ENCODE measurements around the gene EXPH5. TPM values are rescaled to one million over a fixed set of nuclear protein-coding genes. Genes with fewer than 3 reads are reported as not detected.
"Not testable (repeated sequence)": the region's sequence is repeated elsewhere in the genome, so short reads cannot be mapped to it uniquely, and the experiment has no call there.

EXPH5 gene
- total and polyA plus RNA-seq, 9 of the 15 experiments (the other 6 are each of a cell fraction or from before 2014, with no cell fraction given), result 1.3 to 8.5 (median 4.8) TPM

DNA sequence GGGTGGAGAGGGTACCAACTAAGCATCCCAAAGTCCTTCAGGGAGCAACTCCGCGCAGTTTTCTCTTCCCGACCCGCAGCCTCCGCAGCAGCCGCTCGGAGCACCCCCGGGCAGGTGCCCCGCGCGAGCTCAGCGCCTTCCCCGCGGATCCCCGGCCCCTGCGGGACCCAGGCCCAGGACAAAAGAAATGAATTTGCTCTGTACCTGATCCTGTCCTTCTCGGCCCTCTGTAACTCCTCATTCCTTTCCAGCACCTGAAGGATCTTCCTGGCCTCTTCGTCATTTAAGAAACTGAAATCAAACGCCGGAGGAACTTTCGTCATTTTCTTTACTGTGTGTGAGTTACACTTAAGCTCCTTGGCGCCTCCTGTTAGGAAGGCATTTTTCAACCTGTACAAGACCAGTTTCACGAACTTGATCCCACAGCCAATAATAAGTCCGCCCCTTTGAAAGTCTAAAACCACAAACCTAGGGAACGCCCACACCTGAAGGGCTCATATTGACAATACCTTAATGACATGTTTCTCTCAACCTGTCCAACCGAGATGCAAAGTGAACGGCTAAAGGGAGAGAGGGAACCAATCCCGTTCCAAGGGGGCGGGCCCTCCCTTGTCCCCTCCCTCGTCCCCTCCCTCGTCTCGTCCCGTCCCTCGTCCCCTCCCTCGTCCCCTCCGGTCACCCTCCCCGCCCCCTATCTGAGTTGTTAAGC, at the start of gene EXPH5 (continued):
- TF ChIP-seq ZEB2 (IDR thresholded peaks at IDR 0.05), result peak; percentile 93
- peak; percentile 46 for TF ChIP-seq POLR2B (IDR thresholded peaks at IDR 0.05; ENCODE audit: low read depth, partially characterized antibody)
- TF ChIP-seq, protein P1, sequence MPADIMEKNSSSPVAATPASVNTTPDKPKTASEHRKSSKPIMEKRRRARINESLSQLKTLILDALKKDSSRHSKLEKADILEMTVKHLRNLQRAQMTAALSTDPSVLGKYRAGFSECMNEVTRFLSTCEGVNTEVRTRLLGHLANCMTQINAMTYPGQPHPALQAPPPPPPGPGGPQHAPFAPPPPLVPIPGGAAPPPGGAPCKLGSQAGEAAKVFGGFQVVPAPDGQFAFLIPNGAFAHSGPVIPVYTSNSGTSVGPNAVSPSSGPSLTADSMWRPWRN (IDR thresholded peaks at IDR 0.05; ENCODE audit: low read depth), result no peak
- TF ChIP-seq CEBPG (CRISPR knock-in tag; IDR thresholded peaks at IDR 0.05), result no peak
- peak in 1 of 2 experiments; percentile 28; a peak in 1 of 4 replicates for TF ChIP-seq CEBPG (tag; conservative IDR thresholded peaks at IDR 0.05 in 1 of 2, IDR thresholded peaks at IDR 0.05 in 1 of 2)
- TF ChIP-seq CREB1 (IDR thresholded peaks at IDR 0.05), result peak; percentile 25; the same call in 1 of the 2 replicates
- TF ChIP-seq CREB1 (CRISPR knock-in tag; IDR thresholded peaks at IDR 0.05), result no peak
- 0 out of 2 replicates have a peak, but pooled peaks have one; percentile 27 for TF ChIP-seq ZNF431 (CRISPR knock-in tag; IDR thresholded peaks at IDR 0.05)
- TF ChIP-seq MIER1 (IDR thresholded peaks at IDR 0.05; ENCODE audit: low read depth), result no peak

DNA sequence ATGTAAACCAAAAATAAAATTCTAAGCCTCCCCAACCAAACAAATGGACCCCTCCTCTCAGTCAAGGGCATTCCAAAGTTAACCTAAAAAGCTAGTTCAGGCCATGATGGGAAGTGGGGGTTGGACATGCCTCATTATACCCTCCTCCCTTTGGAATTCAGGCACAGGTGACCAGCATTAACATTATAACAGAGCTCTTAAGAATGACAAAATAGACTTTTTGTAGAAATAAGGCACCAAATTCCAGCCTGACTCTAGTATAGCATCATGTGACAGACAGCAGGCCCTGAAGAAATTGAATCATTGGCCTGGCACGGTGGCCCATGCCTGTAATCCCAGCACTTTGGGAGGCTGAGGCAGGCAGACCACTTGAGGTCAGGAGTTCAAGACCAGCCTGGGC, 48.2 kb upstream of the EXPH5 start:
- H3K79me2 ChIP-seq (ENCODE audit: control insufficient read depth, insufficient read depth, low read length); ATAC-seq; DNase-seq (ENCODE audit: extremely low read depth in 1 of 4, low spot score in 3 of 4); FAIRE-seq; CTCF ChIA-PET (ENCODE audit: low intra/inter-chr PET ratio); H3K36me3 ChIP-seq (ENCODE audit: control insufficient read depth, insufficient read depth, low read length); H3K27me3 ChIP-seq (ENCODE audit: control insufficient read depth in 2 of 2, insufficient read depth in 2 of 2, low read length in 2 of 2); H3K4me1 ChIP-seq (replicated peaks in 1 of 2; ENCODE audit: control insufficient read depth in 2 of 2, insufficient read depth in 2 of 2, low read length in 2 of 2); H2AFZ ChIP-seq (ENCODE audit: low read depth, low read length); BruUV-seq (replicated peaks); H3K9ac ChIP-seq (ENCODE audit: insufficient read depth in 1 of 2, low read depth in 2 of 2, low read length in 2 of 2); H3K9me1 ChIP-seq (ENCODE audit: control insufficient read depth, insufficient read depth, low read length); H3K9me3 ChIP-seq (replicated peaks; ENCODE audit: control insufficient read depth, insufficient read depth, low read depth, low read length); H3K4me2 ChIP-seq (ENCODE audit: insufficient read depth, low read length); H4K20me1 ChIP-seq (replicated peaks; ENCODE audit: control insufficient read depth, insufficient read depth, low read length); POLR2A ChIA-PET; H3K4me3 ChIP-seq; H3K27ac ChIP-seq (ENCODE audit: extremely low read depth, low read depth, low read length): not testable (repeated sequence)
- intact Hi-C loops (cut with micrococcal nuclease) (loop anchor here (10.0 kb wide), 1 partner anchor 307 kb away; no protein-coding TSS in a partner anchor), in situ Hi-C loops (cut with MboI) (loop anchor here (5.0 to 10.0 kb wide), 2 partner anchors 227 to 519 kb away; partner anchors contain the start of gene ACAT1)
- 63% methylated on average over 1 of the region's 1 CpG for WGBS (ENCODE audit: insufficient coverage, low coverage, missing lambda C conversion rate)
